Aorta (tissue), 5 donors: Measurements from ENCODE around the gene VCP. TPM values are rescaled to one million over a fixed set of nuclear protein-coding genes. Genes with fewer than 3 reads are reported as not detected.

Source experiments
- ATAC-seq: fragments of 200-7000 bp; cut with Tn5 transposase; one replicate; pipeline ENCODE4 v1.9.1; 2022; ENCODE audit warnings: moderate library complexity; ENCODE audit not compliant: low FRiP score
- DNase-seq, 2 donors: peaks; one replicate each; pipeline ENCODE4 v3.0.0-alpha.2; 2020
- H3K27ac ChIP-seq, 2 donors: one replicate each; pipeline ENCODE4 v1.5.1; 2013; ENCODE audit warnings: low read length in 2 of 2, mild to moderate bottlenecking in 2 of 2, moderate library complexity in 2 of 2, control low read depth in 1 of 2, inconsistent platforms in 1 of 2, low read depth in 1 of 2
- H3K27me3 ChIP-seq, 2 donors: one replicate each; pipeline ENCODE4 v1.6.1; 2013; ENCODE audit warnings: control low read depth in 1 of 2, low read length in 1 of 2, mild to moderate bottlenecking in 1 of 2, moderate library complexity in 1 of 2; ENCODE audit not compliant: insufficient read depth in 2 of 2, control insufficient read depth in 1 of 2
- H3K36me3 ChIP-seq, 2 donors: one replicate each; pipeline ENCODE4 v1.6.1; 2013; ENCODE audit warnings: control low read depth in 1 of 2, low read length in 1 of 2, mild to moderate bottlenecking in 1 of 2; ENCODE audit not compliant: insufficient read depth in 2 of 2, control insufficient read depth in 1 of 2
- H3K4me1 ChIP-seq, 2 donors: one replicate each; pipeline ENCODE4 v1.6.1; 2013; ENCODE audit warnings: low read length in 2 of 2, control low read depth in 1 of 2, mild to moderate bottlenecking in 1 of 2, moderate library complexity in 1 of 2; ENCODE audit not compliant: insufficient read depth in 2 of 2, control insufficient read depth in 1 of 2
- H3K4me3 ChIP-seq, 2 donors: one replicate each; pipeline ENCODE4 v1.5.1; 2013; ENCODE audit warnings: low read length in 2 of 2, control low read depth in 1 of 2, mild to moderate bottlenecking in 1 of 2
- H3K9me3 ChIP-seq: one replicate; pipeline ENCODE4 v1.6.1; 2013; ENCODE audit warnings: mild to moderate bottlenecking, low read length; ENCODE audit not compliant: control insufficient read depth
- WGBS, 2 donors: extraction: QIAGEN DNeasy Blood & Tissue Kit; methylation state at CpG; one replicate each; pipeline ENCODE4 v1.1.7; 2013; 5-methylcytosine and 5-hydroxymethylcytosine counted together
- intact Hi-C, 2 donors: fragments of 100-400 bp; cut with DNase I; formaldehyde crosslinking; loops; one replicate each; pipeline versions ENCODE4 v1.14.2 to v1.15.0; 2022
- polyA plus RNA-seq, 2 donors: library from polyadenylated mRNA; stranded (reverse); fragments of 200-250 nt; gene quantifications; one replicate each; pipeline ENCODE4 v1.2.3, GENCODE V29; 2013
- total RNA-seq, 2 donors: library from RNA; stranded (reverse); fragmentation: NEBNext Ultra II Directional; extraction: Animal tissue kit (Norgen Biotek cat#: 25700); gene quantifications; one replicate each; pipeline ENCODE4 v1.2.1, GENCODE V29; 2021
- donor health status: healthy with polysubstance abuse.
- donor health status: Bipolar disorder and iron deficiency.
- donor health status: DM: no; HTN: no; CAD: no.
- donor health status: DM: no; HTN: no; CAD: no.
- donor health status: DM: yes; HTN: yes; CAD: no.

Gene VCP
- total and polyA plus RNA-seq, 4 donors, result 50.5 to 192 (median 129) TPM

- DNase-seq (peak; percentile 83 to 85), ATAC-seq (no peak)
- Histone ChIP-seq H3K4me3 (no peak overlapping the region), H3K27ac (peak overlapping the region; percentile 35 to 93), H3K4me1 (no peaks in the 10 kb centered on the region), H3K36me3 (peaks cover 0 to 3% of the 10 kb centered on the region in 2 donors), H3K27me3 (no peaks in the 10 kb centered on the region), H3K9me3 (no peaks in the 10 kb centered on the region)
- WGBS, 2 donors, result 50 to 51% methylated on average over 3 of the region's 3 CpGs
- intact Hi-C loops, result loop anchor here in 1 of 2 donors (5.0 kb wide), 1 partner anchor 120 kb away; no protein-coding TSS in a partner anchor
Measured at GRCh38 chr9:35112257-35113020, 40.0 kb upstream of the VCP start.

- Histone ChIP-seq H3K4me3 (peak overlapping the region; percentile 58 to 79), H3K4me1 (no peaks in the 10 kb centered on the region), H3K9me3 (no peaks in the 10 kb centered on the region), H3K27ac (peak overlapping the region; percentile 70 to 97), H3K36me3 (peaks cover 0 to 3% of the 10 kb centered on the region in 2 donors), H3K27me3 (no peaks in the 10 kb centered on the region)
- WGBS, 2 donors, result 1% methylated on average over 50 to 57 of the region's 57 CpGs
- ATAC-seq (peak; percentile 88), DNase-seq (peak; percentile 99)
- intact Hi-C loops, result loop anchor here in 1 of 2 donors (5.0 kb wide), 1 partner anchor 119 kb away; no protein-coding TSS in a partner anchor
Measured at GRCh38 chr9:35111001-35111933, 38.8 kb upstream of the VCP start.

- intact Hi-C loops, result loop anchor here in 1 of 2 donors (5.0 kb wide), 1 partner anchor 118 kb away; no protein-coding TSS in a partner anchor
- H3K9me3 ChIP-seq, result no peaks in the 10 kb centered on the region
- DNase-seq (peak; percentile 85 to 92), ATAC-seq (no peak)
- 0 to 2% methylated on average over 3 of the region's 3 CpGs for WGBS, 2 donors
- H3K4me1 ChIP-seq, result no peaks in the 10 kb centered on the region
- H3K36me3 ChIP-seq, result peaks cover 0 to 7% of the 10 kb centered on the region in 2 donors
- H3K27ac ChIP-seq, result peak overlapping the region in 1 of 2 donors; percentile 97
- no peaks in the 10 kb centered on the region for H3K27me3 ChIP-seq
- H3K4me3 ChIP-seq, result peak overlapping the region; percentile 58 to 79
Measured at GRCh38 chr9:35110327-35110761, 37.9 kb upstream of the VCP start.

- no peaks in the 10 kb centered on the region for H3K4me1 ChIP-seq
- 53 to 54% methylated on average over 8 of the region's 8 CpGs for WGBS, 2 donors
- peak overlapping the region in 1 of 2 donors; percentile 27 for H3K27ac ChIP-seq
- no peaks in the 10 kb centered on the region for H3K27me3 ChIP-seq
- ATAC-seq, result no peak
- no peak overlapping the region for H3K4me3 ChIP-seq
- peaks cover 0 to 7% of the 10 kb centered on the region in 2 donors for H3K36me3 ChIP-seq
- intact Hi-C loops, result no loop called here
- no peak for DNase-seq
- H3K9me3 ChIP-seq, result no peaks in the 10 kb centered on the region
Measured at GRCh38 chr9:35108946-35109575, 36.6 kb upstream of the VCP start.

- H3K27ac ChIP-seq, result no peak overlapping the region
- no peaks in the 10 kb centered on the region for H3K27me3 ChIP-seq
- intact Hi-C loops, result no loop called here
- no peak overlapping the region for H3K4me3 ChIP-seq
- peaks cover 0 to 7% of the 10 kb centered on the region in 2 donors for H3K36me3 ChIP-seq
- ATAC-seq, result no peak
- no peaks in the 10 kb centered on the region for H3K9me3 ChIP-seq
- DNase-seq, result no peak
- no peaks in the 10 kb centered on the region for H3K4me1 ChIP-seq
- WGBS, 2 donors, result 87% methylated on average over 6 of the region's 6 CpGs
Measured at GRCh38 chr9:35108461-35108860, 36.0 kb upstream of the VCP start.

GRCh38 chr9:35107297-35108290 is 35.2 kb upstream of the VCP start:
- H3K9me3 ChIP-seq, result no peaks in the 10 kb centered on the region
- no peak for DNase-seq
- H3K4me3 ChIP-seq, result no peak overlapping the region
- no peak for ATAC-seq
- WGBS, 2 donors, result 69 to 78% methylated on average over 18 of the region's 18 CpGs
- peaks cover 0 to 7% of the 10 kb centered on the region in 2 donors for H3K36me3 ChIP-seq
- H3K27me3 ChIP-seq, result no peaks in the 10 kb centered on the region
- H3K4me1 ChIP-seq, result no peaks in the 10 kb centered on the region
- no peak overlapping the region for H3K27ac ChIP-seq
- intact Hi-C loops, result no loop called here

GRCh38 chr9:35106343-35106730 is 33.9 kb upstream of the VCP start:
- DNase-seq, result no peak
- no peak overlapping the region for H3K4me3 ChIP-seq
- 83 to 85% methylated on average over 7 of the region's 7 CpGs for WGBS, 2 donors
- peaks cover 0 to 7% of the 10 kb centered on the region in 2 donors for H3K36me3 ChIP-seq
- H3K9me3 ChIP-seq, result no peaks in the 10 kb centered on the region
- ATAC-seq, result no peak
- intact Hi-C loops, result no loop called here
- H3K27ac ChIP-seq, result no peak overlapping the region
- no peaks in the 10 kb centered on the region for H3K4me1 ChIP-seq
- no peaks in the 10 kb centered on the region for H3K27me3 ChIP-seq
